ENCODE measurements around the gene KCNJ16.

Gene KCNJ16

DNA sequence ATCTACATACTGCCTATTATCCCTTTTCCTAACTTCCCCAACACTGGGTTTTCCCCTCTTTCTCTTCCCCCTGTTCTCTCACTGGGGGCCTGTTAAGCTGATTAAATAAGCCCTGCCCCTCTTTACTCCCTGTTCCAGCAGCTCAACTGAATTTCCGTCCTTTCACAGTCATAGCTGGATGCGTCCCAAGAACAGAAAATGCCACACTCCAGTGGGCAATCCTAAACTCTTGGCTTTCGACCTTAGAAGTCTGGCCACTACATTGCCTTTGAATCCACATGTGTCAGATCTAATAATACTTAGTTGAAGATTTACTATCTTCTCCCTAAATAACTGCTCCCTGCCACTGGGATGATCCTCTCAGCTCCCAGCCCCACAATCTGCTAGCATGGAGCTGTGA is 34.5 kb downstream of the KCNJ16 start:
- H3K9me3 ChIP-seq (ENCODE audit: control insufficient read depth, insufficient read depth, low read length) = no peaks in the 10 kb centered on the region
- no peaks in the 10 kb centered on the region for H3F3A ChIP-seq (ENCODE audit: control insufficient read depth, insufficient read depth)
- TF ChIP-seq EZH2phosphoT487 (IDR thresholded peaks at IDR 0.05; ENCODE audit: borderline replicate concordance, low read length) (no peak), CTCF (IDR thresholded peaks at IDR 0.05; ENCODE audit: low read depth, low read length, poor library complexity, severe bottlenecking) (no peak)
- H3K79me2 ChIP-seq (ENCODE audit: control insufficient read depth, low read length) = no peaks in the 10 kb centered on the region
- H3K4me3 ChIP-seq (ENCODE audit: low read length) = no peak overlapping the region
- H3K36me3 ChIP-seq (ENCODE audit: control insufficient read depth, low read length) = no peaks in the 10 kb centered on the region
- no peaks in the 10 kb centered on the region for H3K4me1 ChIP-seq (ENCODE audit: control insufficient read depth, low read length)
- H3K9me2 ChIP-seq (replicated peaks; ENCODE audit: control insufficient read depth, low read length) = no peaks in the 10 kb centered on the region
- no peaks in the 10 kb centered on the region for H3K27me3 ChIP-seq (ENCODE audit: control insufficient read depth, low read length)
- no peak overlapping the region for H3K27ac ChIP-seq (ENCODE audit: low read depth, low read length)
- H3K4me2 ChIP-seq (ENCODE audit: low read length) = no peak overlapping the region
- no peaks in the 10 kb centered on the region for H4K20me1 ChIP-seq (ENCODE audit: control insufficient read depth, insufficient read depth, low read depth, low read length)

- no peaks in the 10 kb centered on the region for H3K9me2 ChIP-seq (replicated peaks; ENCODE audit: control insufficient read depth, low read length)
- no peaks in the 10 kb centered on the region for H3K36me3 ChIP-seq (ENCODE audit: control insufficient read depth, low read length)
- H3K79me2 ChIP-seq (ENCODE audit: control insufficient read depth, low read length) = no peaks in the 10 kb centered on the region
- no peaks in the 10 kb centered on the region for H3K27me3 ChIP-seq (ENCODE audit: control insufficient read depth, low read length)
- H3F3A ChIP-seq (ENCODE audit: control insufficient read depth, insufficient read depth) = no peaks in the 10 kb centered on the region
- H4K20me1 ChIP-seq (ENCODE audit: control insufficient read depth, insufficient read depth, low read depth, low read length) = no peaks in the 10 kb centered on the region
- TF ChIP-seq CTCF (IDR thresholded peaks at IDR 0.05; ENCODE audit: low read depth, low read length, poor library complexity, severe bottlenecking) (no peak), EZH2phosphoT487 (IDR thresholded peaks at IDR 0.05; ENCODE audit: borderline replicate concordance, low read length) (no peak)
- H3K9me3 ChIP-seq (ENCODE audit: control insufficient read depth, insufficient read depth, low read length) = no peaks in the 10 kb centered on the region
- H3K4me3 ChIP-seq (ENCODE audit: low read length) = no peak overlapping the region
- H3K4me2 ChIP-seq (ENCODE audit: low read length) = no peak overlapping the region
- no peak overlapping the region for H3K27ac ChIP-seq (ENCODE audit: low read depth, low read length)
- no peaks in the 10 kb centered on the region for H3K4me1 ChIP-seq (ENCODE audit: control insufficient read depth, low read length)
These were observed 35.4 kb downstream of the KCNJ16 start for GRCh38 chr17:70110443-70110880.

DNA sequence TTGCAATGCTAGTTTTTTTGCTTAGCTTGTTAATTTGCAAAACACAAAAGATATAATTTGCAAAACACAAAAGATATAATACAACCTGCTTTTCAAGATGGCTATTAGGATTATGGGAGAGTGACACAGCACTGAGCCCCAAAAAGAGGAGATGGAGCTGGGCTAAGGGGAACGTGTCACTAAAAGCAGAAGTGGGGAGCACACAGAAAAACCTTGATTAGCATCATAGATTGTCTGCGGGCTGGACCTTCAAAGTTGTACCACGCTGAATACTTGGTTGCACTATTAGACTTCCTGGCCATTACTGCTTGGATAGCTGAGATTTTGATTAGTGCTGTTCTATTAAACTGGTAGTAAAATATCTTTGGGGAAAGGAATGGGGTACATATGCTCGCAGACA is 36.2 kb downstream of the KCNJ16 start:
- no peak overlapping the region for H3K4me3 ChIP-seq (ENCODE audit: low read length)
- H3K27me3 ChIP-seq (ENCODE audit: control insufficient read depth, low read length) = no peaks in the 10 kb centered on the region
- H3K36me3 ChIP-seq (ENCODE audit: control insufficient read depth, low read length) = no peaks in the 10 kb centered on the region
- no peak for TF ChIP-seq CTCF (IDR thresholded peaks at IDR 0.05; ENCODE audit: low read depth, low read length, poor library complexity, severe bottlenecking)
- no peaks in the 10 kb centered on the region for H3F3A ChIP-seq (ENCODE audit: control insufficient read depth, insufficient read depth)
- H3K4me2 ChIP-seq (ENCODE audit: low read length) = no peak overlapping the region
- no peaks in the 10 kb centered on the region for H3K79me2 ChIP-seq (ENCODE audit: control insufficient read depth, low read length)
- H3K4me1 ChIP-seq (ENCODE audit: control insufficient read depth, low read length) = no peaks in the 10 kb centered on the region
- H4K20me1 ChIP-seq (ENCODE audit: control insufficient read depth, insufficient read depth, low read depth, low read length) = no peaks in the 10 kb centered on the region
- H3K27ac ChIP-seq (ENCODE audit: low read depth, low read length) = no peak overlapping the region
- H3K9me2 ChIP-seq (replicated peaks; ENCODE audit: control insufficient read depth, low read length) = no peaks in the 10 kb centered on the region
- H3K9me3 ChIP-seq (ENCODE audit: control insufficient read depth, insufficient read depth, low read length) = no peaks in the 10 kb centered on the region

- no peaks in the 10 kb centered on the region for H4K20me1 ChIP-seq (ENCODE audit: control insufficient read depth, insufficient read depth, low read depth, low read length)
- no peaks in the 10 kb centered on the region for H3K4me1 ChIP-seq (ENCODE audit: control insufficient read depth, low read length)
- H3F3A ChIP-seq (ENCODE audit: control insufficient read depth, insufficient read depth) = no peaks in the 10 kb centered on the region
- no peak overlapping the region for H3K4me3 ChIP-seq (ENCODE audit: low read length)
- H3K27me3 ChIP-seq (ENCODE audit: control insufficient read depth, low read length) = no peaks in the 10 kb centered on the region
- H3K27ac ChIP-seq (ENCODE audit: low read depth, low read length) = no peak overlapping the region
- H3K36me3 ChIP-seq (ENCODE audit: control insufficient read depth, low read length) = no peaks in the 10 kb centered on the region
- H3K9me2 ChIP-seq (replicated peaks; ENCODE audit: control insufficient read depth, low read length) = no peaks in the 10 kb centered on the region
- no peaks in the 10 kb centered on the region for H3K79me2 ChIP-seq (ENCODE audit: control insufficient read depth, low read length)
- H3K4me2 ChIP-seq (ENCODE audit: low read length) = no peak overlapping the region
- no peaks in the 10 kb centered on the region for H3K9me3 ChIP-seq (ENCODE audit: control insufficient read depth, insufficient read depth, low read length)
- no peak for TF ChIP-seq EZH2phosphoT487 (IDR thresholded peaks at IDR 0.05; ENCODE audit: borderline replicate concordance, low read length)
- TF ChIP-seq CTCF (IDR thresholded peaks at IDR 0.05; ENCODE audit: low read depth, low read length, poor library complexity, severe bottlenecking) = no peak
These were observed 39.4 kb downstream of the KCNJ16 start for GRCh38 chr17:70114405-70114804.
